H9 (cell line): ENCODE data around the gene SACM1L. TPM values are rescaled to one million over a fixed set of nuclear protein-coding genes. Genes with fewer than 3 reads are reported as not detected.

Experiments used
- DNase-seq: peaks from one replicate; pipeline ENCODE4 v3.0.0-alpha.2; 2017
- H2AFZ ChIP-seq: one replicate; pipeline ENCODE4 v1.6.1; 2013; ENCODE audit warnings: mild to moderate bottlenecking, low read length, control low read depth, moderate library complexity
- H2AK5ac ChIP-seq: 2 replicates; pipeline ENCODE4 v1.6.1; 2013; ENCODE audit warnings: low read length, control low read depth, mixed read lengths; ENCODE audit not compliant: insufficient read length
- H2BK120ac ChIP-seq: one replicate; pipeline ENCODE4 v1.6.1; 2013; ENCODE audit warnings: low read depth, mild to moderate bottlenecking, low read length, control low read depth, inconsistent platforms; ENCODE audit not compliant: poor library complexity, severe bottlenecking
- H2BK12ac ChIP-seq: 2 replicates; pipeline ENCODE4 v1.6.1; 2013; ENCODE audit warnings: low read length, control low read depth, mixed read lengths, low read depth; ENCODE audit not compliant: insufficient read length
- H2BK15ac ChIP-seq: 2 replicates; pipeline ENCODE4 v1.6.1; 2013; ENCODE audit warnings: low read depth, low read length, control low read depth
- H2BK20ac ChIP-seq: one replicate; pipeline ENCODE4 v1.6.1; 2013; ENCODE audit warnings: low read depth, mild to moderate bottlenecking, low read length, control low read depth, inconsistent platforms; ENCODE audit not compliant: poor library complexity, severe bottlenecking
- H2BK5ac ChIP-seq: 2 replicates; pipeline ENCODE4 v1.6.1; 2013; ENCODE audit warnings: low read length, control low read depth, mixed read lengths; ENCODE audit not compliant: insufficient read length
- H3K14ac ChIP-seq: 2 replicates; pipeline ENCODE4 v1.6.1; 2013; ENCODE audit warnings: low read length, control low read depth; ENCODE audit not compliant: insufficient read depth
- H3K18ac ChIP-seq: 2 replicates; pipeline ENCODE4 v1.6.1; 2013; ENCODE audit warnings: low read depth, mild to moderate bottlenecking, mixed read lengths, low read length, control low read depth; ENCODE audit not compliant: insufficient read length
- H3K23ac ChIP-seq: 2 replicates; pipeline ENCODE4 v1.6.1; 2013; ENCODE audit warnings: low read length, control low read depth, mixed read lengths, low read depth; ENCODE audit not compliant: insufficient read length
- H3K23me2 ChIP-seq: 2 replicates; pipeline ENCODE4 v1.6.1; 2013; ENCODE audit warnings: low read depth, mild to moderate bottlenecking, mixed read lengths, low read length, control low read depth; ENCODE audit not compliant: insufficient read length, poor library complexity, severe bottlenecking
- H3K27ac ChIP-seq: 2 replicates; pipeline ENCODE4 v1.5.1; 2013; ENCODE audit warnings: low read length, control low read depth, mixed read lengths, low read depth; ENCODE audit not compliant: insufficient read length
- H3K27me3 ChIP-seq: 2 replicates; pipeline ENCODE4 v1.6.1; 2013; ENCODE audit warnings: low read length, control low read depth, inconsistent platforms; ENCODE audit not compliant: insufficient read depth
- H3K4ac ChIP-seq: 2 replicates; pipeline ENCODE4 v1.6.1; 2013; ENCODE audit warnings: low read depth, mild to moderate bottlenecking, control low read depth, inconsistent platforms, low read length, moderate library complexity
- H3K4me1 ChIP-seq: 2 replicates; pipeline ENCODE4 v1.6.1; 2013; ENCODE audit warnings: low read length, control low read depth, inconsistent platforms; ENCODE audit not compliant: insufficient read depth
- H3K4me2 ChIP-seq: 2 replicates; pipeline ENCODE4 v1.6.1; 2013; ENCODE audit warnings: low read length, control low read depth, mixed read lengths; ENCODE audit not compliant: insufficient read length, insufficient read depth
- H3K56ac ChIP-seq: 2 replicates; pipeline ENCODE4 v1.6.1; 2013; ENCODE audit warnings: low read depth, mild to moderate bottlenecking, mixed read lengths, low read length, control low read depth; ENCODE audit not compliant: insufficient read length
- H3K79me1 ChIP-seq: 2 replicates; pipeline ENCODE4 v1.6.1; 2013; ENCODE audit warnings: low read depth, mild to moderate bottlenecking, moderate library complexity, low read length, control low read depth, inconsistent platforms; ENCODE audit not compliant: insufficient read depth, poor library complexity, severe bottlenecking
- H3K79me2 ChIP-seq: 2 replicates; pipeline ENCODE4 v1.6.1; 2013; ENCODE audit warnings: low read length, control low read depth, inconsistent platforms; ENCODE audit not compliant: insufficient read depth
- H3K9ac ChIP-seq: 2 replicates; pipeline ENCODE4 v1.6.1; 2013; ENCODE audit warnings: low read length, control low read depth, mixed read lengths; ENCODE audit not compliant: insufficient read length; ENCODE audit errors: extremely low read depth
- H3K9me3 ChIP-seq: one replicate; pipeline ENCODE4 v1.6.1; 2013; ENCODE audit warnings: low read depth, low read length, inconsistent platforms; ENCODE audit not compliant: control insufficient read depth
- H3T11ph ChIP-seq: one replicate; pipeline ENCODE4 v1.6.1; 2013; ENCODE audit warnings: mild to moderate bottlenecking, low read length, control low read depth, inconsistent platforms
- H4K20me1 ChIP-seq: one replicate; pipeline ENCODE4 v1.6.1; 2013; ENCODE audit not compliant: control insufficient read depth, insufficient read length, insufficient read depth
- H4K5ac ChIP-seq: 2 replicates; pipeline ENCODE4 v1.6.1; 2013; ENCODE audit warnings: low read depth, mild to moderate bottlenecking, mixed read lengths, low read length, control low read depth; ENCODE audit not compliant: insufficient read length
- H4K8ac ChIP-seq: replicated peaks from 2 replicates; pipeline ENCODE4 v1.6.1; 2013; ENCODE audit warnings: low read length, control low read depth, mixed read lengths, low read depth; ENCODE audit not compliant: insufficient read length
- H4K91ac ChIP-seq: 2 replicates; pipeline ENCODE4 v1.6.1; 2013; ENCODE audit warnings: low read depth, mild to moderate bottlenecking, moderate library complexity, mixed read lengths, low read length, control low read depth; ENCODE audit not compliant: insufficient read length
- H3K27ac Mint-ChIP-seq, 3 experiments: 2 replicates in 2 of 3; 3 replicates in 1 of 3; pipeline ENCODE4 v1.8.0; 2020 to 2021; ENCODE audit warnings: mixed read lengths in 3 of 3, mild to moderate bottlenecking in 1 of 3, moderate library complexity in 1 of 3
- H3K27me3 Mint-ChIP-seq: 2 replicates; pipeline ENCODE4 v1.8.0; 2021; ENCODE audit warnings: low read depth, mild to moderate bottlenecking, moderate library complexity, mixed read lengths
- H3K36me3 Mint-ChIP-seq, 3 experiments: 2 replicates in 2 of 3; 3 replicates in 1 of 3; pipeline ENCODE4 v1.8.0; 2020 to 2021; ENCODE audit warnings: low read depth in 3 of 3, mixed read lengths in 3 of 3; ENCODE audit not compliant: insufficient read depth in 1 of 3
- H3K4me1 Mint-ChIP-seq, 2 experiments: 2 replicates each; pipeline ENCODE4 v1.8.0; 2020; ENCODE audit warnings: mixed read lengths in 2 of 2
- H3K4me3 Mint-ChIP-seq, 2 experiments: 2 replicates in 1 of 2; 3 replicates in 1 of 2; pipeline ENCODE4 v1.8.0; 2020 to 2021; ENCODE audit warnings: mild to moderate bottlenecking in 2 of 2, mixed read lengths in 2 of 2, moderate library complexity in 1 of 2
- H3K9me3 Mint-ChIP-seq, 2 experiments: 2 replicates in 1 of 2; 3 replicates in 1 of 2; pipeline ENCODE4 v1.8.0; 2020; ENCODE audit warnings: mild to moderate bottlenecking in 2 of 2, mixed read lengths in 2 of 2, moderate library complexity in 1 of 2
- WGBS: extraction: QIAGEN DNeasy Blood & Tissue Kit; methylation state at CpG from one replicate; pipeline ENCODE4 v1.1.7; 2013; ENCODE audit warnings: missing lambda C conversion rate, low lambda C conversion rate, mixed read lengths; ENCODE audit not compliant: insufficient read length; ENCODE audit errors: extremely low coverage; 5-methylcytosine and 5-hydroxymethylcytosine counted together
- total RNA-seq: library from RNA; stranded (reverse); gene quantifications from 2 replicates; pipeline ENCODE4 v1.2.1, GENCODE V29; 2021
- TF ChIP-seq, protein P1 (sequence below): fragments of 200-600 bp; sonication (generic); conservative IDR thresholded peaks from 3 replicates; pipeline ENCODE4 v1.8.0; 2021; ENCODE audit warnings: antibody characterized with exemption, mild to moderate bottlenecking

The SACM1L gene
- total RNA-seq, 1 experiment from 2014 or later: 52.8 TPM

- DNase-seq: peak; percentile 69
- H3K36me3 Mint-ChIP-seq: peaks cover 5 to 42% (median 40%) of the 10 kb centered on the region in 3 experiments; a peak in 6 of 7 replicates
These were observed 24.1 kb upstream of the SACM1L start for GRCh38 chr3:45665101-45665572.

More at GRCh38 chr3:45665101-45665572, 24.1 kb upstream of the SACM1L start:
- no peak overlapping the region for H2BK12ac ChIP-seq
- no peaks in the 10 kb centered on the region for H3K4me1 ChIP-seq
- H4K8ac ChIP-seq: no peak overlapping the region
- H2BK5ac ChIP-seq: no peak overlapping the region
- H3K9ac ChIP-seq: no peak overlapping the region
- H3K14ac ChIP-seq: no peak overlapping the region
- Mint-ChIP-seq H3K4me1 (peaks cover 5 to 11% of the 10 kb centered on the region in 2 experiments; a peak in 2 of 4 replicates), H3K27ac (peak overlapping the region in 1 of 3 experiments; percentile 61; a peak in 3 of 7 replicates), H3K27me3 (no peaks in the 10 kb centered on the region), H3K9me3 (no peaks in the 10 kb centered on the region), H3K4me3 (no peak overlapping the region)
- H2AFZ ChIP-seq: no peak overlapping the region
- no CpG with 5 or more reads among the region's 9 CpGs for WGBS
- no peak overlapping the region for H4K91ac ChIP-seq
- H3K56ac ChIP-seq: no peak overlapping the region
- H3K79me2 ChIP-seq: no peaks in the 10 kb centered on the region
- H2AK5ac ChIP-seq: no peak overlapping the region
- TF ChIP-seq, protein P1, sequence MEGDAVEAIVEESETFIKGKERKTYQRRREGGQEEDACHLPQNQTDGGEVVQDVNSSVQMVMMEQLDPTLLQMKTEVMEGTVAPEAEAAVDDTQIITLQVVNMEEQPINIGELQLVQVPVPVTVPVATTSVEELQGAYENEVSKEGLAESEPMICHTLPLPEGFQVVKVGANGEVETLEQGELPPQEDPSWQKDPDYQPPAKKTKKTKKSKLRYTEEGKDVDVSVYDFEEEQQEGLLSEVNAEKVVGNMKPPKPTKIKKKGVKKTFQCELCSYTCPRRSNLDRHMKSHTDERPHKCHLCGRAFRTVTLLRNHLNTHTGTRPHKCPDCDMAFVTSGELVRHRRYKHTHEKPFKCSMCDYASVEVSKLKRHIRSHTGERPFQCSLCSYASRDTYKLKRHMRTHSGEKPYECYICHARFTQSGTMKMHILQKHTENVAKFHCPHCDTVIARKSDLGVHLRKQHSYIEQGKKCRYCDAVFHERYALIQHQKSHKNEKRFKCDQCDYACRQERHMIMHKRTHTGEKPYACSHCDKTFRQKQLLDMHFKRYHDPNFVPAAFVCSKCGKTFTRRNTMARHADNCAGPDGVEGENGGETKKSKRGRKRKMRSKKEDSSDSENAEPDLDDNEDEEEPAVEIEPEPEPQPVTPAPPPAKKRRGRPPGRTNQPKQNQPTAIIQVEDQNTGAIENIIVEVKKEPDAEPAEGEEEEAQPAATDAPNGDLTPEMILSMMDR: peak; percentile 93
- H2BK15ac ChIP-seq: no peak overlapping the region
- H3K4ac ChIP-seq: no peak overlapping the region
- H3K9me3 ChIP-seq: no peaks in the 10 kb centered on the region
- no peak overlapping the region for H3K18ac ChIP-seq
- no peak overlapping the region for H2BK120ac ChIP-seq
- H3T11ph ChIP-seq: no peak overlapping the region
- no peaks in the 10 kb centered on the region for H3K23me2 ChIP-seq
- H3K4me2 ChIP-seq: no peak overlapping the region
- no peaks in the 10 kb centered on the region for H3K79me1 ChIP-seq
- H4K20me1 ChIP-seq: no peaks in the 10 kb centered on the region
- H3K27me3 ChIP-seq: no peaks in the 10 kb centered on the region
- H3K23ac ChIP-seq: no peak overlapping the region
- no peak overlapping the region for H3K27ac ChIP-seq
- H4K5ac ChIP-seq: no peak overlapping the region
- H2BK20ac ChIP-seq: no peak overlapping the region
